ENCODE measurements around the gene PATJ.

GRCh38 chr1:61807606-61808140 lies 65.4 kb downstream of the PATJ start:
- TF ChIP-seq FOS (IDR thresholded peaks at IDR 0.05; ENCODE audit: borderline replicate concordance, insufficient read depth, low read length), result no peak
- TF ChIP-seq POLR2A (IDR thresholded peaks at IDR 0.05; ENCODE audit: low read depth, low read length), result no peak
- TF ChIP-seq, protein P1, sequence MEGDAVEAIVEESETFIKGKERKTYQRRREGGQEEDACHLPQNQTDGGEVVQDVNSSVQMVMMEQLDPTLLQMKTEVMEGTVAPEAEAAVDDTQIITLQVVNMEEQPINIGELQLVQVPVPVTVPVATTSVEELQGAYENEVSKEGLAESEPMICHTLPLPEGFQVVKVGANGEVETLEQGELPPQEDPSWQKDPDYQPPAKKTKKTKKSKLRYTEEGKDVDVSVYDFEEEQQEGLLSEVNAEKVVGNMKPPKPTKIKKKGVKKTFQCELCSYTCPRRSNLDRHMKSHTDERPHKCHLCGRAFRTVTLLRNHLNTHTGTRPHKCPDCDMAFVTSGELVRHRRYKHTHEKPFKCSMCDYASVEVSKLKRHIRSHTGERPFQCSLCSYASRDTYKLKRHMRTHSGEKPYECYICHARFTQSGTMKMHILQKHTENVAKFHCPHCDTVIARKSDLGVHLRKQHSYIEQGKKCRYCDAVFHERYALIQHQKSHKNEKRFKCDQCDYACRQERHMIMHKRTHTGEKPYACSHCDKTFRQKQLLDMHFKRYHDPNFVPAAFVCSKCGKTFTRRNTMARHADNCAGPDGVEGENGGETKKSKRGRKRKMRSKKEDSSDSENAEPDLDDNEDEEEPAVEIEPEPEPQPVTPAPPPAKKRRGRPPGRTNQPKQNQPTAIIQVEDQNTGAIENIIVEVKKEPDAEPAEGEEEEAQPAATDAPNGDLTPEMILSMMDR (IDR thresholded peaks at IDR 0.05; ENCODE audit: extremely low read depth in 1 of 2, insufficient read depth in 1 of 2, low read depth in 1 of 2, low read length in 2 of 2), result no peak
- no peak for TF ChIP-seq POLR2AphosphoS5 (IDR thresholded peaks at IDR 0.05; ENCODE audit: insufficient read depth, low read depth, low read length)
- TF ChIP-seq GATA2 (IDR thresholded peaks at IDR 0.05; ENCODE audit: insufficient read depth, insufficient read length, low read depth, low read length), result no peak
- TF ChIP-seq, protein P2, sequence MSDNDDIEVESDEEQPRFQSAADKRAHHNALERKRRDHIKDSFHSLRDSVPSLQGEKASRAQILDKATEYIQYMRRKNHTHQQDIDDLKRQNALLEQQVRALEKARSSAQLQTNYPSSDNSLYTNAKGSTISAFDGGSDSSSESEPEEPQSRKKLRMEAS (IDR thresholded peaks at IDR 0.05; ENCODE audit: insufficient read depth, insufficient read length), result no peak
- TF ChIP-seq EZH2 (IDR thresholded peaks at IDR 0.05; ENCODE audit: borderline replicate concordance, low read depth, low read length, severe bottlenecking), result no peak

All from endothelial cell of umbilical vein (primary cell).